Lung (tissue), 12 donors: ENCODE data around the gene TEX2. TPM values are rescaled to one million over a fixed set of nuclear protein-coding genes. Genes with fewer than 3 reads are reported as not detected.

Experiments used
- ATAC-seq: fragments of 200-7000 bp; cut with Tn5 transposase; one replicate; pipeline ENCODE4 v1.9.1; 2020; ENCODE audit warnings: moderate number of reproducible peaks; ENCODE audit not compliant: insufficient read depth, low FRiP score
- DNase-seq, 3 donors: peaks; one replicate each; pipeline ENCODE4 v3.0.0-alpha.2; 2013 to 2017
- H3K27ac ChIP-seq, 2 donors: one replicate each; pipeline ENCODE4 v1.5.1; 2013; ENCODE audit warnings: mild to moderate bottlenecking in 2 of 2, moderate library complexity in 2 of 2, control low read depth in 1 of 2, inconsistent platforms in 1 of 2, low read depth in 1 of 2, low read length in 1 of 2
- H3K27me3 ChIP-seq, 3 donors: one replicate each; pipeline ENCODE4 v1.5.1; 2013; ENCODE audit warnings: low read length in 2 of 3; ENCODE audit not compliant: control insufficient read depth in 3 of 3, insufficient read depth in 3 of 3
- H3K36me3 ChIP-seq, 4 donors: one replicate each; pipeline ENCODE4 v1.5.1; 2013; ENCODE audit warnings: low read length in 4 of 4, mild to moderate bottlenecking in 1 of 4, moderate library complexity in 1 of 4; ENCODE audit not compliant: control insufficient read depth in 4 of 4, insufficient read depth in 4 of 4
- H3K4me1 ChIP-seq, 5 donors: one replicate each; pipeline ENCODE4 v1.5.1; 2013; ENCODE audit warnings: low read length in 5 of 5, mild to moderate bottlenecking in 2 of 5, moderate library complexity in 1 of 5; ENCODE audit not compliant: control insufficient read depth in 5 of 5, insufficient read depth in 5 of 5
- H3K4me3 ChIP-seq: one replicate; pipeline ENCODE4 v1.5.1; 2013; ENCODE audit warnings: mild to moderate bottlenecking, control low read depth, moderate library complexity
- H3K9ac ChIP-seq, 2 donors: one replicate each; pipeline ENCODE4 v1.5.1; 2013; ENCODE audit warnings: low read length in 2 of 2, control low read depth in 1 of 2; ENCODE audit not compliant: insufficient read depth in 1 of 2
- H3K9me3 ChIP-seq, 4 donors: one replicate each; pipeline ENCODE4 v1.5.1; 2013; ENCODE audit warnings: low read length in 3 of 4, mild to moderate bottlenecking in 1 of 4, moderate library complexity in 1 of 4; ENCODE audit not compliant: control insufficient read depth in 4 of 4, insufficient read depth in 3 of 4
- WGBS, 2 donors: extraction: QIAGEN DNeasy Blood & Tissue Kit; methylation state at CpG; one replicate each; pipeline ENCODE4 v1.1.7; 2013; 5-methylcytosine and 5-hydroxymethylcytosine counted together
- polyA plus RNA-seq, 2 donors: library from polyadenylated mRNA; stranded (reverse); fragments of 200-250 nt; gene quantifications; one replicate each; pipeline ENCODE4 v1.2.1, GENCODE V29; 2013
- total RNA-seq, 2 donors: library from RNA; depleted of rRNA in 1 of 2; stranded (reverse); fragments of >200 nt in 1 of 2; gene quantifications; one replicate each; pipeline ENCODE4 v1.2.1, GENCODE V29; 2014 to 2021
- TF ChIP-seq, protein P1 (sequence below): IDR thresholded peaks from 2 replicates; pipeline ENCODE4 v1.5.1; 2012; ENCODE audit warnings: mild to moderate bottlenecking; ENCODE audit errors: control extremely low read depth, extremely low read depth
- donor health status: control.
- donor health status: control.
- donor health status: Bipolar disorder and iron deficiency.
- donor health status: healthy.
- donor health status: DM: yes; HTN: yes; CAD: no.

TEX2 gene
- total and polyA plus RNA-seq, 4 donors: 10.0 to 42.8 (median 28.8) TPM

DNA sequence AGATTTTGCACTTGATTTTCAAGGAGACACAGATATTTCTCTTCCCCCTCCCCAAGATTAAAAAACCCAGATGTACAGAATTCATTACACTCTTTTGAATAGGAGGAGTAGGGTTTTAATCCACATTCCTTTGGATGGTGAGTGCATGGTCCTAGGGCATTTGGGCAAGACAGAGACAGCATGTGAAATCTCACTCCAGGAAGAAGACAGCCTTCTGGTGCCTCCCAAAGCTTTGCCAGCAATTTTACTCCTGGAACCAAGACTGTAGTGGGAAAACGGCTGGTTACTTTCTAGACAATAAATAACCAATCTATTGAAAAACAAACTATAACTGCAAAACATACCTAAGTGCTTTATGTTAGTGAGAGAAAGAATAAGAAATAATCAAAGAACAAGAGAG is 15.2 kb downstream of the TEX2 start:
- H3K4me1 ChIP-seq: peaks cover 0 to 10% (median 0%) of the 10 kb centered on the region in 5 donors
- no peak for ATAC-seq
- no peak overlapping the region for H3K9ac ChIP-seq
- WGBS, 2 donors: 82 to 90% methylated on average over 1 of the region's 1 CpG
- TF ChIP-seq, protein P1, sequence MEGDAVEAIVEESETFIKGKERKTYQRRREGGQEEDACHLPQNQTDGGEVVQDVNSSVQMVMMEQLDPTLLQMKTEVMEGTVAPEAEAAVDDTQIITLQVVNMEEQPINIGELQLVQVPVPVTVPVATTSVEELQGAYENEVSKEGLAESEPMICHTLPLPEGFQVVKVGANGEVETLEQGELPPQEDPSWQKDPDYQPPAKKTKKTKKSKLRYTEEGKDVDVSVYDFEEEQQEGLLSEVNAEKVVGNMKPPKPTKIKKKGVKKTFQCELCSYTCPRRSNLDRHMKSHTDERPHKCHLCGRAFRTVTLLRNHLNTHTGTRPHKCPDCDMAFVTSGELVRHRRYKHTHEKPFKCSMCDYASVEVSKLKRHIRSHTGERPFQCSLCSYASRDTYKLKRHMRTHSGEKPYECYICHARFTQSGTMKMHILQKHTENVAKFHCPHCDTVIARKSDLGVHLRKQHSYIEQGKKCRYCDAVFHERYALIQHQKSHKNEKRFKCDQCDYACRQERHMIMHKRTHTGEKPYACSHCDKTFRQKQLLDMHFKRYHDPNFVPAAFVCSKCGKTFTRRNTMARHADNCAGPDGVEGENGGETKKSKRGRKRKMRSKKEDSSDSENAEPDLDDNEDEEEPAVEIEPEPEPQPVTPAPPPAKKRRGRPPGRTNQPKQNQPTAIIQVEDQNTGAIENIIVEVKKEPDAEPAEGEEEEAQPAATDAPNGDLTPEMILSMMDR: no peak
- H3K27me3 ChIP-seq: no peaks in the 10 kb centered on the region
- H3K9me3 ChIP-seq: no peaks in the 10 kb centered on the region
- DNase-seq: no peak
- no peak overlapping the region for H3K4me3 ChIP-seq
- H3K27ac ChIP-seq: no peak overlapping the region
- no peaks in the 10 kb centered on the region for H3K36me3 ChIP-seq

- TF ChIP-seq, protein P1: no peak
- no peak overlapping the region for H3K9ac ChIP-seq
- no peaks in the 10 kb centered on the region for H3K36me3 ChIP-seq
- no peaks in the 10 kb centered on the region for H3K9me3 ChIP-seq
- DNase-seq (no peak), ATAC-seq (no peak)
- WGBS, 2 donors: 93 to 96% methylated on average over 11 of the region's 11 CpGs
- no peak overlapping the region for H3K27ac ChIP-seq
- no peak overlapping the region for H3K4me3 ChIP-seq
- H3K4me1 ChIP-seq: peaks cover 6 to 14% (median 8%) of the 10 kb centered on the region in 5 donors
- H3K27me3 ChIP-seq: no peaks in the 10 kb centered on the region
Observed at GRCh38 chr17:64245218-64246145, 17.6 kb downstream of the TEX2 start.

- Histone ChIP-seq H3K9me3 (no peaks in the 10 kb centered on the region), H3K36me3 (no peaks in the 10 kb centered on the region), H3K4me3 (no peak overlapping the region), H3K9ac (no peak overlapping the region), H3K27ac (peak overlapping the region in 1 of 2 donors; percentile 59), H3K27me3 (no peaks in the 10 kb centered on the region), H3K4me1 (peaks cover 9 to 17% (median 14%) of the 10 kb centered on the region in 5 donors)
- TF ChIP-seq, protein P1: no peak
- ATAC-seq: no peak
- DNase-seq: no peak
- 69 to 80% methylated on average over 5 of the region's 5 CpGs for WGBS, 2 donors
Observed at GRCh38 chr17:64244165-64244564, 18.9 kb downstream of the TEX2 start.
